Liver (tissue), 9 donors: ENCODE results near the gene PLLP. TPM values are rescaled to one million over a fixed set of nuclear protein-coding genes. Genes with fewer than 3 reads are reported as not detected.
"Not testable (repeated sequence)": the region's sequence is repeated elsewhere in the genome, so short reads cannot be mapped to it uniquely, and the experiment has no call there.

Experiments used
- DNase-seq: peaks from one replicate; pipeline ENCODE4 v3.0.0-alpha.2; 2017; ENCODE audit warnings: low spot score
- H3K27ac ChIP-seq, 2 donors: one replicate each; pipeline ENCODE4 v1.7.0; 2013; ENCODE audit warnings: inconsistent platforms in 2 of 2, low read length in 2 of 2, control low read depth in 1 of 2, low read depth in 1 of 2, mild to moderate bottlenecking in 1 of 2
- H3K27me3 ChIP-seq, 4 donors: one replicate each; pipeline versions ENCODE4 v1.6.1 to v1.7.0; 2013; ENCODE audit warnings: low read length in 3 of 4, inconsistent platforms in 1 of 4, mild to moderate bottlenecking in 1 of 4, moderate library complexity in 1 of 4; ENCODE audit not compliant: control insufficient read depth in 4 of 4, insufficient read depth in 4 of 4
- H3K36me3 ChIP-seq, 4 donors: one replicate each; pipeline versions ENCODE4 v1.6.1 to v1.7.0; 2013; ENCODE audit warnings: low read length in 3 of 4, mild to moderate bottlenecking in 3 of 4, low read depth in 1 of 4, moderate library complexity in 1 of 4; ENCODE audit not compliant: control insufficient read depth in 4 of 4, insufficient read depth in 3 of 4
- H3K4me1 ChIP-seq, 4 donors: one replicate each; pipeline versions ENCODE4 v1.6.1 to v1.7.0; 2013; ENCODE audit warnings: low read length in 3 of 4, mild to moderate bottlenecking in 3 of 4, moderate library complexity in 1 of 4; ENCODE audit not compliant: control insufficient read depth in 4 of 4, insufficient read depth in 4 of 4
- H3K4me3 ChIP-seq, 3 donors: one replicate each; pipeline versions ENCODE4 v1.6.1 to v1.7.0; 2013; ENCODE audit warnings: low read length in 3 of 3, control low read depth in 1 of 3, low read depth in 1 of 3, mild to moderate bottlenecking in 1 of 3
- H3K9ac ChIP-seq, 2 donors: one replicate each; pipeline ENCODE4 v1.7.0; 2013; ENCODE audit warnings: low read length in 2 of 2, mild to moderate bottlenecking in 2 of 2, moderate library complexity in 2 of 2, control low read depth in 1 of 2, low read depth in 1 of 2
- H3K9me3 ChIP-seq, 4 donors: one replicate each; pipeline versions ENCODE4 v1.6.1 to v1.7.0; 2013; ENCODE audit warnings: low read length in 3 of 4; ENCODE audit not compliant: control insufficient read depth in 4 of 4
- EGR1 ChIP-seq, 2 donors: IDR thresholded peaks; 2 replicates each; pipeline ENCODE4 v1.6.1; 2016 to 2018; ENCODE audit warnings: antibody characterized with exemption in 2 of 2, low read depth in 2 of 2
- FOXA1 ChIP-seq: IDR thresholded peaks from 2 replicates; pipeline ENCODE4 v1.6.1; 2016; ENCODE audit warnings: antibody characterized with exemption
- GABPA ChIP-seq, 2 donors: IDR thresholded peaks in 1 of 2; conservative IDR thresholded peaks in 1 of 2; 2 replicates each; pipeline ENCODE4 v1.6.1; 2016; ENCODE audit warnings: antibody characterized with exemption in 2 of 2, mild to moderate bottlenecking in 1 of 2, moderate library complexity in 1 of 2
- HNF4A ChIP-seq, 2 donors: conservative IDR thresholded peaks; 2 replicates each; pipeline ENCODE4 v1.6.1; 2016; ENCODE audit warnings: antibody characterized with exemption in 2 of 2, mild to moderate bottlenecking in 2 of 2
- JUND ChIP-seq, 2 donors: IDR thresholded peaks; 2 replicates each; pipeline ENCODE4 v1.6.1; 2016; ENCODE audit warnings: antibody characterized with exemption in 2 of 2
- NR2F2 ChIP-seq: IDR thresholded peaks from 2 replicates; pipeline ENCODE4 v1.6.1; 2016; ENCODE audit warnings: antibody characterized with exemption
- RAD21 ChIP-seq, 2 donors: IDR thresholded peaks; 2 replicates each; pipeline ENCODE4 v1.6.1; 2016; ENCODE audit warnings: antibody characterized with exemption in 2 of 2, mild to moderate bottlenecking in 2 of 2
- SP1 ChIP-seq: IDR thresholded peaks from 2 replicates; pipeline ENCODE4 v1.6.1; 2018; ENCODE audit warnings: antibody characterized with exemption, mild to moderate bottlenecking
- TAF1 ChIP-seq: conservative IDR thresholded peaks from 2 replicates; pipeline ENCODE4 v1.6.1; 2016; ENCODE audit warnings: antibody characterized with exemption, mild to moderate bottlenecking
- YY1 ChIP-seq: IDR thresholded peaks from 2 replicates; pipeline ENCODE4 v1.6.1; 2016; ENCODE audit warnings: antibody characterized with exemption, mild to moderate bottlenecking
- WGBS: extraction: QIAGEN DNeasy Blood & Tissue Kit; methylation state at CpG from one replicate; pipeline ENCODE4 v1.1.7; 2013; 5-methylcytosine and 5-hydroxymethylcytosine counted together
- polyA plus RNA-seq, 2 donors: library from polyadenylated mRNA; stranded (reverse) in 1 of 2; unstranded in 1 of 2; fragments of 200-250 nt in 1 of 2; fragments of >200 nt in 1 of 2; fragmentation: Nextera tagmentation in 1 of 2; extraction: Ambion mirVana in 1 of 2; gene quantifications; one replicate each; pipeline versions ENCODE4 v1.2.1 to v1.2.3, GENCODE V29; 2013 to 2015
- total RNA-seq, 2 donors: library from RNA; depleted of rRNA; stranded (reverse); fragments of >200 nt; gene quantifications; one replicate each; pipeline ENCODE4 v1.2.3, GENCODE V29; 2014
- TF ChIP-seq, protein P1 (sequence below): IDR thresholded peaks from 2 replicates; pipeline ENCODE4 v1.6.1; 2016; ENCODE audit warnings: antibody characterized with exemption
- TF ChIP-seq, protein P2 (sequence below): IDR thresholded peaks from 2 replicates; pipeline ENCODE4 v1.6.1; 2016; ENCODE audit warnings: antibody characterized with exemption, mild to moderate bottlenecking
- TF ChIP-seq, protein P3 (sequence below): fragments of 150-350 bp; IDR thresholded peaks from 2 replicates; pipeline ENCODE4 v1.5.1; 2017; ENCODE audit warnings: improper control_type of control experiment, low read depth, low read length; ENCODE audit not compliant: missing input control
- TF ChIP-seq, protein P4 (sequence below): IDR thresholded peaks from 2 replicates; pipeline ENCODE4 v1.6.1; 2016; ENCODE audit warnings: antibody characterized with exemption
- donor health status: healthy.
- donor health status: healthy.
- donor health status: healthy.
- donor health status: healthy.
- donor health status: healthy.

Gene PLLP
- total and polyA plus RNA-seq, 4 donors, result 1.4 to 5.2 (median 2.7) TPM

DNA sequence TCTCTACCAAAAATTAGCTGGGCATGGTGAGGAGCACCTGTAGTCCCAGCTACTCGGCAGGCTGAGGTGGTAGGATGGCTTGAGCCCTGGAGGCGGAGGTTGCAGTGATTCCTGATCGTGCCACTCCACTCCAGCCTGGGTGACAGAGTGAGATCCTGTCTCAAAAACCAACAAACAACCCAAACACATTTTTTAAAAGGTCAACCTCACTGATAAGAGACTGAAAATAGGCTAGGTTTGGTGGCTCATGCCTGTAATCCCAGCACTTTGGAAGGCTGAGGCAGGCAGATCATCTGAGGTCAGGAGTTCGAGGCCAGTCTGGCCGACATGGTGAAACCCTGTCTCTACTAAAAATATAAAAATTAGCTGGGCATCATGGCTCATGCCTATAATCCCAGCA, 8.5 kb downstream of the PLLP start:
- not testable (repeated sequence) for H3K27ac ChIP-seq, DNase-seq, H3K4me3 ChIP-seq, H3K36me3 ChIP-seq, H3K9me3 ChIP-seq, H3K9ac ChIP-seq, H3K27me3 ChIP-seq
- 56% methylated on average over 5 of the region's 5 CpGs for WGBS
- H3K4me1 ChIP-seq, result peaks cover 6 to 16% (median 8%) of the 10 kb centered on the region in 4 donors

DNA sequence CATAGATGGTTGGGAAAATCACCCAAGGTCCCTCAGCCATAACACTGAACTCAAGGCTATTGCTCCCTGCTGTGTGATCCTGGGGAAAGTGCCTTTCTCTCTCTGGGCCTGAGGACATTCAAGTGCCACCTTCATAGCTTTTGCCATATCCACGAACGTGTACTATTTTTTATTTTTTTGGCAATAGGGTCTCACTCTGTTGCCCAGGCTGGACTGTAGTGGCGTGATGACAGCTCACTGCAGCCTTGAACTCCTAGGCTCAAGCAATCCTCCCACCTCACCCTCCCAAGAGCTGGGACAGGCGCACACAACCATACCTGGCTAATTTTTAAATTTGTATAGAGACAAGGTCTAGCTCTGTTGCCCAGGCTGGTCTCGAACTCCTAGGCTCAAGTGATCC, 10.6 kb downstream of the PLLP start:
- H3K4me3 ChIP-seq, result no peak overlapping the region
- no peaks in the 10 kb centered on the region for H3K27me3 ChIP-seq
- WGBS, result 96% methylated on average over 5 of the region's 5 CpGs
- no peak for TF ChIP-seq JUND (IDR thresholded peaks at IDR 0.05)
- TF ChIP-seq NR2F2, result no peak
- TF ChIP-seq, protein P1, sequence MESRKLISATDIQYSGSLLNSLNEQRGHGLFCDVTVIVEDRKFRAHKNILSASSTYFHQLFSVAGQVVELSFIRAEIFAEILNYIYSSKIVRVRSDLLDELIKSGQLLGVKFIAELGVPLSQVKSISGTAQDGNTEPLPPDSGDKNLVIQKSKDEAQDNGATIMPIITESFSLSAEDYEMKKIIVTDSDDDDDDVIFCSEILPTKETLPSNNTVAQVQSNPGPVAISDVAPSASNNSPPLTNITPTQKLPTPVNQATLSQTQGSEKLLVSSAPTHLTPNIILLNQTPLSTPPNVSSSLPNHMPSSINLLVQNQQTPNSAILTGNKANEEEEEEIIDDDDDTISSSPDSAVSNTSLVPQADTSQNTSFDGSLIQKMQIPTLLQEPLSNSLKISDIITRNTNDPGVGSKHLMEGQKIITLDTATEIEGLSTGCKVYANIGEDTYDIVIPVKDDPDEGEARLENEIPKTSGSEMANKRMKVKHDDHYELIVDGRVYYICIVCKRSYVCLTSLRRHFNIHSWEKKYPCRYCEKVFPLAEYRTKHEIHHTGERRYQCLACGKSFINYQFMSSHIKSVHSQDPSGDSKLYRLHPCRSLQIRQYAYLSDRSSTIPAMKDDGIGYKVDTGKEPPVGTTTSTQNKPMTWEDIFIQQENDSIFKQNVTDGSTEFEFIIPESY, result no peak
- TF ChIP-seq, protein P2, sequence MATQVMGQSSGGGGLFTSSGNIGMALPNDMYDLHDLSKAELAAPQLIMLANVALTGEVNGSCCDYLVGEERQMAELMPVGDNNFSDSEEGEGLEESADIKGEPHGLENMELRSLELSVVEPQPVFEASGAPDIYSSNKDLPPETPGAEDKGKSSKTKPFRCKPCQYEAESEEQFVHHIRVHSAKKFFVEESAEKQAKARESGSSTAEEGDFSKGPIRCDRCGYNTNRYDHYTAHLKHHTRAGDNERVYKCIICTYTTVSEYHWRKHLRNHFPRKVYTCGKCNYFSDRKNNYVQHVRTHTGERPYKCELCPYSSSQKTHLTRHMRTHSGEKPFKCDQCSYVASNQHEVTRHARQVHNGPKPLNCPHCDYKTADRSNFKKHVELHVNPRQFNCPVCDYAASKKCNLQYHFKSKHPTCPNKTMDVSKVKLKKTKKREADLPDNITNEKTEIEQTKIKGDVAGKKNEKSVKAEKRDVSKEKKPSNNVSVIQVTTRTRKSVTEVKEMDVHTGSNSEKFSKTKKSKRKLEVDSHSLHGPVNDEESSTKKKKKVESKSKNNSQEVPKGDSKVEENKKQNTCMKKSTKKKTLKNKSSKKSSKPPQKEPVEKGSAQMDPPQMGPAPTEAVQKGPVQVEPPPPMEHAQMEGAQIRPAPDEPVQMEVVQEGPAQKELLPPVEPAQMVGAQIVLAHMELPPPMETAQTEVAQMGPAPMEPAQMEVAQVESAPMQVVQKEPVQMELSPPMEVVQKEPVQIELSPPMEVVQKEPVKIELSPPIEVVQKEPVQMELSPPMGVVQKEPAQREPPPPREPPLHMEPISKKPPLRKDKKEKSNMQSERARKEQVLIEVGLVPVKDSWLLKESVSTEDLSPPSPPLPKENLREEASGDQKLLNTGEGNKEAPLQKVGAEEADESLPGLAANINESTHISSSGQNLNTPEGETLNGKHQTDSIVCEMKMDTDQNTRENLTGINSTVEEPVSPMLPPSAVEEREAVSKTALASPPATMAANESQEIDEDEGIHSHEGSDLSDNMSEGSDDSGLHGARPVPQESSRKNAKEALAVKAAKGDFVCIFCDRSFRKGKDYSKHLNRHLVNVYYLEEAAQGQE, result no peak
- TF ChIP-seq FOXA1, result no peak
- no peak for TF ChIP-seq GABPA (IDR thresholded peaks at IDR 0.05 in 1 of 2, conservative IDR thresholded peaks at IDR 0.05 in 1 of 2)
- no peak for TF ChIP-seq TAF1
- TF ChIP-seq, protein P3, sequence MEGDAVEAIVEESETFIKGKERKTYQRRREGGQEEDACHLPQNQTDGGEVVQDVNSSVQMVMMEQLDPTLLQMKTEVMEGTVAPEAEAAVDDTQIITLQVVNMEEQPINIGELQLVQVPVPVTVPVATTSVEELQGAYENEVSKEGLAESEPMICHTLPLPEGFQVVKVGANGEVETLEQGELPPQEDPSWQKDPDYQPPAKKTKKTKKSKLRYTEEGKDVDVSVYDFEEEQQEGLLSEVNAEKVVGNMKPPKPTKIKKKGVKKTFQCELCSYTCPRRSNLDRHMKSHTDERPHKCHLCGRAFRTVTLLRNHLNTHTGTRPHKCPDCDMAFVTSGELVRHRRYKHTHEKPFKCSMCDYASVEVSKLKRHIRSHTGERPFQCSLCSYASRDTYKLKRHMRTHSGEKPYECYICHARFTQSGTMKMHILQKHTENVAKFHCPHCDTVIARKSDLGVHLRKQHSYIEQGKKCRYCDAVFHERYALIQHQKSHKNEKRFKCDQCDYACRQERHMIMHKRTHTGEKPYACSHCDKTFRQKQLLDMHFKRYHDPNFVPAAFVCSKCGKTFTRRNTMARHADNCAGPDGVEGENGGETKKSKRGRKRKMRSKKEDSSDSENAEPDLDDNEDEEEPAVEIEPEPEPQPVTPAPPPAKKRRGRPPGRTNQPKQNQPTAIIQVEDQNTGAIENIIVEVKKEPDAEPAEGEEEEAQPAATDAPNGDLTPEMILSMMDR, result no peak
- TF ChIP-seq YY1, result no peak
- no peak for TF ChIP-seq RAD21 (IDR thresholded peaks at IDR 0.05)
- TF ChIP-seq, protein P4, sequence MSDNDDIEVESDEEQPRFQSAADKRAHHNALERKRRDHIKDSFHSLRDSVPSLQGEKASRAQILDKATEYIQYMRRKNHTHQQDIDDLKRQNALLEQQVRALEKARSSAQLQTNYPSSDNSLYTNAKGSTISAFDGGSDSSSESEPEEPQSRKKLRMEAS, result no peak
- no peak for TF ChIP-seq EGR1 (IDR thresholded peaks at IDR 0.05; ENCODE audit: low read depth in 2 of 2)
- TF ChIP-seq SP1, result no peak
- TF ChIP-seq HNF4A (conservative IDR thresholded peaks at IDR 0.05), result no peak
- no peak overlapping the region for H3K9ac ChIP-seq
- no peaks in the 10 kb centered on the region for H3K9me3 ChIP-seq
- peaks cover 0 to 7% (median 1%) of the 10 kb centered on the region in 4 donors for H3K4me1 ChIP-seq
- no peaks in the 10 kb centered on the region for H3K36me3 ChIP-seq
- no peak for DNase-seq
- no peak overlapping the region for H3K27ac ChIP-seq
